ENCODE measurements around the gene SDHA.
"Not testable (repeated sequence)": the region's sequence is repeated elsewhere in the genome, so short reads cannot be mapped to it uniquely, and the experiment has no call there.

Gene SDHA

DNA sequence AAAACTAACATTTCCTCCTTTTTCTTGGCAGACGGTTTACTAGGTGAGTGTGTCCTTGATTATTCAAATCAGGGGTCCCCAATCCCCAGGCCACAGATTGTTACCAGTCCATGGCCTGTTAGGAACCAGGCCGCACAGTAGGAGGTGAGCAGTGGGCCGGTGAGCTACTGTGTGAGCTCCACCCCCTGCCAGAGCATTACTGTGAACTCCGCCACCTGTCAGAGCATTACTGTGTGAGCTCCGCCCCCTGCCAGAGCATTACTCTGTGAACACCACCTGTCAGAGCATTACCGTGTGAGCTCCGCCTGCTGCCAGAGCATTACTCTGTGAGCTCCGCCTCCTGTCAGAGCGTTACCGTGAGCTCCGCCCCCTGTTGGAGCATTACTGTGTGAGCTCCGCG lies 39.0 kb downstream of the SDHA start:
- no peak for DNase-seq (ENCODE audit: low spot score)

DNA sequence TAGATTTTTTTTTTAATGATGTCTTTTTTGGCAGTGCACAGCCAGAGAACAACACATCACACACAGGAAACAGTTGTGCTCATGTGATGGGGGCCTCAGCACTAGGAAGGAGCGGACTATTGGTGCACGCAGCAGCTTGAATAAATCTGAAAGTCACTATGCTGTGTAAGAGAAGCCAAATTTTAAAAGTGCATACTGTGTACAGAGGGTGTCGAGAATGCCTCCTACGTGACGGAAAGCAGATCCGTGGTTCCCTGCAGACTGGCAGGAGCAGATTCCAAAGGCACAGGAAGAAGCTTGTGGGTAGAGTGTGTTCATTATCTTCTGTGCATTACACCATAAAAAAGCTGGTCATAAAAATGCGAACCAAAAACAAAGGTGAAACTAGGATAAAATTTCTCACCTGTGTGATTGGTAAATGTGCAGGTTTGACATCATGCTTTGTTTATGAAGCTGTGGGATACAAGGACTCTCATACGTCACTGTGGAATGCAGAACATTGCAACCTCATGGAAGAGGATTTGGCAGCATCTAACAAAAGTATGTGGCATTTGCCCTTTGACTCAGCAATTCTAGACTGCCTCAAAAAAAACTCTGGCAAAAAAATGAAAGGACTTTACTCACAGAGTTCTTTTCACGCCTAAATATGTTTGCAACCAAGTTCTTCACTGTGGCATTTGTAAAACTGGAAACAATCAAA lies 45.3 kb downstream of the SDHA start:
- DNase-seq (ENCODE audit: low spot score), result not testable (repeated sequence)

DNA sequence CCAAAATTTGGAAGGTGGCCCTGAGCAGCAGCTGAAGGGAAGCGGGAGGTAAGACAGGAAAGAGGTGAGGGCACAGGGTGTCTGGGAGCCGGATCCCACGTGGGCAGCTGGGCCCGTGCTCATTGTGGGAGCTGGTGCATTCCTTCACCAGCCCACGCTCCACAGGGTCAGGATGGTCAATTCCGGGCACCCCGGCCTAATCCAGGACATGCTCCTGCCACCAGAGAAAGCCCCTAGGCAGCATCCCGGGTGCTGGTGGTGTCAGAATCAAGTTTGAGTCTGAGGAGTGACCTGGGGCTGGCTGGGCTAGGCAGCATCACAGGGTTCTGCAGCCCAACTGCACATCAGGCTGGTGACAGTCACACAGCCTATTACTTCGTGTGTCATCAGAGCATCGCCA lies 46.2 kb downstream of the SDHA start:
- no peak for DNase-seq (ENCODE audit: low spot score)

DNA sequence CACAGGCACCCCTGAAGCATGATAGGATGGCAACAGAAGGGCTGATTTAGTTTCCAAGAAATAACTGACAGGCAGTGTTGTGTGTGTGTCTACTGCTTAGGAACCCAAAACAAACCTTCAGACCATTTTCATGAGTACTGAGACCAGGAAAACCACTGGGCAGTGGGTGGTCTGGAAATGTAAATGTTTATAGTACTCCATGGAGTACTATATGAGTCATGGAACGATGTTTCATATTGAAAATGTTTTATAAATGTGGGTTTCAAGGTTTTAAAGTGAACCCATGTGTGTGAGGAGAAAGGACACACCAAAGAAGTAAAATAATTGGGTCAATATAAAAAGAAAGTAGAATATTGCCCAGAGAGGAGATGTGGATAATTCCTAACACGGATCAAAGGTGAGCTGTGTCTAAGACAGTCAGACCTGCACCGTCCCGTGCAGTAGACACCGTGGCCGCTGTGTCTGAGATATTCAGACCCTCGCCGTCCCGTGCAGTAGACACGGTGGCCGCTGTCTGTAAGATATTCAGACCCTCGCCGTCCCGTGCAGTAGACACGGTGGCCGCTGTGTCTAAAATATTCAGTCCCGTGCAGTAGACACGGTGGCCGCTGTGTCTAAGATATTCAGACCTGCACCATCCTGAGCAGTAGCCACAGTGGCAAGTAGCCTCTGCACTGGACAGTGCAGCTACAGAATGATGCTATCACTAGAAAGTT lies 48.3 kb downstream of the SDHA start:
- not testable (repeated sequence) for DNase-seq (ENCODE audit: low spot score)

DNA sequence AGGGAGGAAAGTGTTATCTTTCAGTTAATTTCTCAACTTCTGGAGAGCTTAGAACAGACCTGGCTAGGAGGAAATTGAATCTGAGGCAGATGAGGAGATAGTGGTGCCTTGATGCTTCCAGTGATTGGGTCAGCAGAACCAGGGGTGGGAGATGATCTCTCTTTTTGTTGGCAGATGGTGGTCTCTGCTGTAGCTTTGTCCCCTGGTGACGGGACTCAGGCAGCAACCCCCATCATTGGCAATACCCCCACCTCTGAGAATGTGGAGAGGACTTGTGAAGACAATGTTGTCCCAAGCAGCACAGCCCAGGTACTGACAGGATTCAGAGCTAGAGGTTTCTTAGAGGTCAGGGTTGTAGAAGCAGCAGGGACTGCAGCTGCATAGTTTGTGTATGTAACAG lies 49.6 kb downstream of the SDHA start:
- DNase-seq (ENCODE audit: low spot score), result no peak

DNA sequence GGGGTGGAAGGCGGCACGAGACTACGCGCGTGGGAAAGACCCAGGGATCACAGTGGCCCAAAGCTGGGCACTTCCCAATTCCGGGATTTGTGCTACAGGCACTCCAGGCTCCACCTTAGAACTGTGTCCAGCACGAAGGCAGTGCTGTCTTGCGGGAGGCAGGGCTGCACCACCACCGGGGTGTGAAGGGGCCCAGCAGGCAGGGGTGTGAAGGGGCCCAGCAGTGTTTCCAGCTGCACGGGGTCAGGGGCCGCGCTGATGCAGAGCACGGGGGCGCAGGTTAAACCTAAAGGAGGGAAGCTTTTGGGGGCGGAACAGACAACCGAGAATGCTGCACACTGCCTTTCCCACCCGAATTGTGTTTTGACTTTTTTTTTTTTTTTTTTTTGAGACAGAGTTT lies 52.2 kb downstream of the SDHA start:
- no peak for DNase-seq (ENCODE audit: low spot score)

DNA sequence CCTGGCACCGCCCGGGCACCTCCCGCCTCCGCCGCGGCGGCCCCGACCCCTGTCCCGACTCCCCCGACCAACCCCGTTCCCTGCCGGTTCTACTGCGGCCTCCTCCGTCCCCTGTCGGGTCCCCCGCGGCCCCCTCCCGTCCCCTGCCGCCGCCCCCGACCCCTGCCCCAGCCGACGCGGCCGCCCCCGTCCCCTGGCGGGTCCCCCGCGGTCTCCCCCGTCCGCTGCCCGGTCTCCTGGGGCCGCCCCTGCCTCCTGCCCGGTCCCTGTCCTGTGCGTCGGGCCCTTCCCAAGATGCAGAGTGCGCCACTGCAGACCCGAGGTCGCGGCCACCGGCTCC lies 53.7 kb downstream of the SDHA start:
- not testable (repeated sequence) for DNase-seq (ENCODE audit: low spot score)

DNA sequence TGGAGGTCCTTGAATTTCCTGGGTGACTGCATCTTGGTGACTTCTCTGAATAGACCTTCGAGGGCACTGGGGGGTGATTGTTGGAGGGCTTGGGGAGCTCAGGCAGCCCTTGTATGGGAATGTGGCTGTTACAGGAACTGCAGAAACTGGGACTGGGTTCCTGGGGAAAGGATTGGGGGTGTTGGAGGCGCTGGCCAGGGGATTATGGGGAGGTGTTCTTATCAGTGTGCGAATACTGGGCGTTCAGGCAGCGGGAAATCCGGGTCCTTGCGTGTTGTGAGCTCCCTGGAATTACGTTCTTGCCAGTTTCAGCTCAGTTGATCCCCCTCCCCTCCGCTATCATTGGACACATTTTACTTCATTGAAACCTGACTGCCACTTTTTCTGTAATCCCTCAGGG lies 55.0 kb downstream of the SDHA start:
- not testable (repeated sequence) for DNase-seq (ENCODE audit: low spot score)

DNA sequence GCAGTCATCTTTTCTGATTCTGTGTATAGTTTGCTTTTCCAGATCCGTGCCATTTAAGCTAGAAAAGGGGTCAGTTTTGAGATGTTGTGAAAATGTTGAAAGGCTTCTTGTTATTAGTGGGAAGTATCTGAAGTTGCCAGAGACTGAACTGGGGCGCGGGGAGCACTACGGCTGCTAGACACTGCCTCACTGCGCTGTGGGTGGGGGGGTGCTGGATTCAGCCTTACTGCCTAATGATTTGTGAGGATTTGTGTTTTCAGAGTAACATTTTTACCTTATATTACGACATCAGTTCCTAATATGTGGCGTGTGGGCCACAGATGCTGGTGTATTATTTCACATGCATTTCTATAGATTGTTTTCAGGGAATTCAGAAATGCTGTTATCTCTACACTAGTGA lies 55.4 kb downstream of the SDHA start:
- DNase-seq (ENCODE audit: low spot score), result not testable (repeated sequence)

DNA sequence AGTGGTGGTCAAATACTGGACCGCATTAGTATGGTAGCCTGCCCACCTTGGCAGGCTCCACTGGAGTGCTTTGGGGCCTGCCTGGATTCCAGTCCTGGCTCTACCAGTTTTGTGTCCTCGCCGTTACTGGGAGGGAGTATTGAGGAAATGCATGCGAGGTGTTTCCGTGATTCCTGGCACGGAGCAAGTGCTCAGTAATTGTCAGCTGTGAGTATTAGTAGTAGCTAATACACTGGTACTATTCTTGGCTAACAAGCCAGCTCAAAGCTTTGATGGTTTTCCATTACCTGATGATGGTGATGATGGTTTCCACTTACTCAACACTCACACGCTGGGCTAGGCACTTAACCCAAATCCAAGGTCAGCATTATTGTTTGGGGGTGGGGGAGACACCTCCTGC lies 56.2 kb downstream of the SDHA start:
- DNase-seq (ENCODE audit: low spot score), result not testable (repeated sequence)

DNA sequence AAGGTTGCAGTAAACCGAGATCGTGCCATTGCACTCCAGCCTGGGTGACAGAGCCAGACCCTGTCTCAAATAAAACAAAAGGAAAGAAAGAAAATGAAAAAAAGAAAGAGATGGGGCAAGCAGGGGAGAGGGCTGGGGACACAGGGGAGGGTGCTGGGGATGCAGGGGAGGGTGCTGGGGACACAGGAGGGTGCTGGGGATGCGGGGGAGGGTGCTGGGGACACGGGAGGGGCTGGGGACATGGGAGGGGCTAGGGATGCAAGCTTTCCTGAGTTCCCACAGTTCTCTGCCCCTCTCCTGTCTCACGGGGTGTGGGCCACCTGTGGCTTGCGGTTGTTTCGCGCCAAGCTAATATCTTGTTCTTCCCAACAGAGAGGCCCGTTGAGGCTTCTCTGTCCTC lies 60.5 kb downstream of the SDHA start:
- no peak for DNase-seq (ENCODE audit: low spot score)

DNA sequence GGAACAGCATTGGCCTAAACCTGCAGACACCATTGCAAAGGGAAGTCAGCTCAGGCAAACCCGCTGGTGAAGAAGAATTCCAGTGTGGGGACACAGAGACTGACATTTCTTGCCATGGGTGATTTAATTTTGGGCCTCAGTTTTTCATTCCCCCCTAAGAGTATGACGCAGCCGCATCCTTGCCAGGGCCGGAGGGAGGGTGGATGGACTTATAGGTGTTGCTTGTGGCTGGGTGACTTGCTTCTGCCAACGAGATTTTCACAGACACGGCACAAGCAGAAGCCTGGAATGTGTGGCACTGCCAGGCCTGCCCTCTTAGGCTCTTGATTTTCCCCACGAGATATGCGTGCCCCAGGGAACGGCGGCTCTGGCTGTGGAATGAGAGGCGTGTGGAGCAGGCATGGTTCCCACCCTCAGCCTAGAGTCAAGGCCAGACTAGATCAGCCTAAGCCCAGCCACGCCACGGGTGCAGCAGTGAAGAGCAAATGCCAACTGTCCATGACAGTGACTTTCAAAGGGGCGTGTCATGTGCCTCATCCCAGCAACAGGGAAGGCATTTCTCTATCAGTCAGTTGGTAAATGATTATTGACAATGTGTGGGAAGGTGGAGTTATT lies 61.0 kb downstream of the SDHA start:
- DNase-seq (ENCODE audit: low spot score), result not testable (repeated sequence)

DNA sequence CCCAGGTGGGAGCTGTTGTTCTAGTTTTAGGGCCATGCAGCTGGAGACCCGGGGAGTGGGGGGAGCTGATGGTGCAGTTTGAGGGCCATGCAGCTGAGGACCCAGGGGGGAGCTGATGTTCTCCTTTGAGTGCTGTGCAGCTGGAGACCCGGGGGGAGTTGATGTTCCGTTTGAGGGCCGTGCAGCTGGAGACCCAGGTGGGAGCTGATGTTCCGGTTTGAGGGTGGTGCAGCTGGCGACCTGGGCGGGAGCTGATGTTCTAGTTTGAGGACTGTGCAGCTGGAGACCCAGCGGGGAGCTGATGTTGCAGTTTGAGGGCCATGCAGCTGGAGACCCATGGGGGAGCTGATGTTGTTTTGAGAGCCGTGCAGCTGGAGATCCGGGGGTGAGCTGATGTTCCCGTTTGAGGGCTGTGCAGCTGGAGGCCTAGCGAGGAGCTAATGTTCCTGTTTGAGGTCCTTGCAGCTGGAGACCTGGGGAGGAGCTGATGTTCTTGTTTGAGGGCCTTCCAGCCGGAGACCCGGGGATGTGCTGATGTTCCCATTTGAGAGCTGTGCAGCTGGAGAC lies 68.0 kb downstream of the SDHA start:
- no peak for DNase-seq (ENCODE audit: low spot score)

DNA sequence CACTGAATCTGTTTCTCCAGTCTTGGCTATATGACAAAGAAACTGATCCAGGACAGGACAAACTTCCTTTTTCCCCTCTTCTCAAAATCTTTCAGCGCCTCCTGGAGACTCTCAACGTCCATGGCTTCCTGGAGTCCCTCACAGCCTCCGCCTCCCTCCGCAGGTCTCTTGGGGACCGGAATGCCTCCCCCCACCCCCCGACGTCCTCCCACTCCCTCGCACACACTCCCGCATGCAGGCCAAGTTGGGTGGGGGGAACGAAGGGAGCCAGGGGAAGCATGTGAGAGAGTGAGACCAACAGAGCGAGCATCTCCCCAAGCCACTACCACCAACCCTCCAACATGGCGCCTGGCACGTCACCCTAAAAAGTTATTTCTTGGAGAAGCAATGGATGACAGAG lies 72.1 kb downstream of the SDHA start:
- DNase-seq (ENCODE audit: low spot score), result not testable (repeated sequence)

DNA sequence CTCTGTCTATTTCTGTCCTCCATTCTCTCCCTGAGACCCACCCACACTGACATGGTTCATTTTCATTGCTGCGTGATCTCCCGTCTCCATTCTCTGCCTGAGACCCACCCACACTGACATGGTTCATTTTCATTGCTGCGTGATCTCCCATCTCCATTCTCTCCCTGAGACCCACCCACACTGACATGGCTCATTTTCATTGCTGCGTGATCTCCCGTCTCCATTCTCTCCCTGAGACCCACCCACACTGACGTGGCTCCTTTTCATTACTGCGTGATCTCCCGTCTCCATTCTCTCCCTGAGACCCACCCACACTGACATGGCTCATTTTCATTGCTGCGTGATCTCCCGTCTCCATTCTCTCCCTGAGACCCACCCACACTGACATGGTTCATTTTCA lies 73.2 kb downstream of the SDHA start:
- DNase-seq (ENCODE audit: low spot score), result not testable (repeated sequence)

DNA sequence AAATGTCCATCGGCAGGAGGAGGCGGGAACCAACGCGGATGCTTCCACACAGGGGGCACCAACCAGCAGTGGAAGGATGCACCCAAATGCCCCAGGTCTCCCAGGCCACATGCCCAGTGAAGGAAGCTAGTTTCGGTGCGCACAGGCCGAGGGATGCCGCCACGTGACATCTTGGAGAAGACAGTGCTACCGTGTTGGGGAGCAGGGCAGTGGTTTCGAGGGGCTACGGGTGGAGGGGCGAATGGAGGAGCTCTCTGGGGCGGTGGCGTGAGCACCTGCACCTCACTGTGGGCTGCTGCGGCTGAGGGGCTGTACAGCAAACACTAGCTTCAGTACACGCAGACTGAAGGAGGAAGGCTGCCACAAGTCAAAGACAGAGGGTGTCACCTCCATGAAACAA lies 76.7 kb downstream of the SDHA start:
- not testable (repeated sequence) for DNase-seq (ENCODE audit: low spot score)

DNA sequence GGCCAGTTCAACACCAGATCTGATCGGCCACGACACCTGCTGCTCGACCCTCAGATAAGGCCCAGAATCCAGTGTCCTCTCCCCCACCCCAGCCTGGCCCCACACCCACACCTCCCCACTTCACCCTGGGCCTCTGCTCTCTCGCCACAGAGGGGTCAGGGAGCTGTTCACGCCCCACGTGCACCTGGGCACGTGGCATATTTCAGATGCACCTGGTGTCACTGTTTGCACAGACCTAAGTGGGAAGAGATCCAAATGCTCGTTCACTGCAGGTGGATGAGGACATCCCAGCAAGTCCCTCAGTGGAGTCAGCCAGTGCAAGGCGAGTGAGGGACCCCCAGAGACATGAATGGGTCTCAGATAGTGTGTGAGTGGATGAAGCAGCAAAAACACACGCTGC lies 78.1 kb downstream of the SDHA start:
- not testable (repeated sequence) for DNase-seq (ENCODE audit: low spot score)

DNA sequence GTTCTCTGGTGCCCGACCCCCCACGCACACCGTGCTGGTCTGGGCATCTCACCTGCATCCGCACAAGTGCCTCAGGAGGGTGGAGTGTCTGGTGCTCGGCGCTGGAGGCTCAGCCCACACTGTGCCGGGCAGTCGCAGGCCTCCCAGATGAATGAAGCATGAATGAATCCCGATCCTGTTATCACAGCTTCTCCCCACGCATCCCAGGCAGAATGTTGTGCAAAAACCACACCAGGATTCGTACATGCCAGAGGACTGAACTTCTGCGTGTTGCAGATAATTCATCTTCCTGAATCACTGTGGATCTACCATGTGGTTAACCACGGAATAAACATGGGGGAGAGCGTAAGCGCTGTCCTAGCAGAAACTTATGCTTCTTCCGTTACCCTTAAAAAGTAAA lies 78.8 kb downstream of the SDHA start:
- peak; percentile 28 for DNase-seq (ENCODE audit: low spot score)

DNA sequence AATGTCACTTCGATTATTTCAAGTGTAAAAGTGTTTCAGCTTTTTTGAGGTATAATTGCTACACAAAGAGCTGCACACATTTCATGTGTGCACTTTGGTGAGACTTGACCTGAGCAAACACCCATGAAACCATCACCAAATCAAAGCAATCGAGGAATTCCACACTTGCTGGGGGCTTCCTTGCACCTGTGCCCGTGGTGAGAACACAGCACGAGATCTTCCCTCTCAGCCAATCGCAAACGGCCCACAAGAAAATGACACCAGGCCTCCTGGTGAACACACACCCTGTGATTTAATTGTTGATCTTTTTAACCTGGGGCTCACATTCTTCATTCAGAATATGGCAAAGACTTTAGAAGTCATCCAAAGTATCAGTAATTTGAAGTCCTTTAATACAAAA lies 79.3 kb downstream of the SDHA start:
- DNase-seq (ENCODE audit: low spot score), result not testable (repeated sequence)

DNA sequence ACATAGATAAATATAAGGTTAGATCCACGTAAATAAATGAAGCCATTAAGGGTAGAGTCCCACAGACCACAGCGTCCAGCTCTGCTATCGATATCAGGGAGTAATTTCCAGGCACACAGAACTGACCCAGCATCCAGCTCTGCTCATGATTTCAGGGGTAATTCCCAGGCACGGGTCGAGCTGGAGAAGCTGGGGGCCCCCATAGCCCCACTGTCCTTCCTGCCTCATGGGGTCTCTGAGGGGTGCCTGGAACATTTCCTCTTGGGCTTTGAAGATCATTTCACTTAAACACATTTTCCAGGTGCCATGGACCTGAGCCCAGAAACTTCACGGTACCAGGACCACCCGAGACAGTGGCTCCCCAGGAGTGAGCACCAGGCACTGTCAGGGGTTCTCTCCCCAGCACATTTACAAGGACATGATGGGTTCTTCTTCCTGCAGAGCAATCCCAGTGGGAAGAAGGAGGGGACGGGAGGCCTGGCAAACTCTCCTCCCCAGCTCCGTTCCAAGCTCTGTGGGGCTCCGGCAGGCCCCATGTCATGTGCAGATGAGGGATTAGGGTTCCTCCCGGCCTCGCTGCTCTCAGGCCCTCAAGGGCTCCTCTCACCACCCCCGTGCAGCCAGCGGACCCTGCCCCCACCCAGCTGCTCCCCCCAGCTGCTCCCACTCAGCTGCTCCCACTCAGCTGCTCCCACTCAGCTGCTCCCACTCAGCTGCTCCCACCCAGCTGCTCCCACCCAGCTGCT lies 80.0 kb downstream of the SDHA start:
- not testable (repeated sequence) for DNase-seq (ENCODE audit: low spot score)

DNA sequence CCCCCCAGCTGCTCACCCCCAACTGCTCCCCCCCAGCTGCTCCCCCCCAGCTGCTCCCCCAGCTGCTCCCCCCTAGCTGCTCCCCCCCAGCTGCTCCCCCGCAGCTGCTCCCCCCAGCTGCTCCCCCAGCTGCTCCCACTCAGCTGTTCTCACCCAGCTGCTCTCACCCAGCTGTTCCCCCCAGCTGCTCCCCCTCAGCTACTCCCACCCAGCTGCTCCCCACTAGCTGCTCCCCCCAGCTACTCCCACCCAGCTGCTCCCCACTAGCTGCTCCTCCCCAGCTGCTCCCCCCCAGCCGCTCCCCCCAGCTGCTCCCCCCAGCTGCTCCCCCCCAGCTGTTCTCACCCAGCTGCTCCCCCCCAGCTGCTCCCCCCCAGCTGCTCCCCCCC lies 80.6 kb downstream of the SDHA start:
- no peak for DNase-seq (ENCODE audit: low spot score)

DNA sequence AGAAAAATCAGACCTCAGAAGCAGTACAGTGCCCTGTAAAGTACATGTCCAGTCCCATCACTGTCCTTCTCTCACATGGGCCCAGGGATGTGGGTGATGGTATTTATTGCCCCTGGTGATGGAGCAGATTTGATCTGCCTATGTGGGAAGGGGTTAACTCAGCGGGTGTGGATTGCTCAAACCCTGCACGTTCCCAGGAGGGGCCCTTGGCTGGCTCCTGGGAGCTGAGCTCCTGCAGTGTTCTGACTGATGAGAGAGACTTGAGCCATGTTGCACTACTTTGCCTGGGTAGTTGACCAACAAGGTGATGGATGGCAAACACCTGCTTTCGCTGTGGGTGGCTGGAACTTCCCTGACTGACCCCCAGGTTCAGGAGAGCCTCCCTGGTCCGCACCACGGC lies 81.8 kb downstream of the SDHA start:
- DNase-seq (ENCODE audit: low spot score), result not testable (repeated sequence)
